Central memory CD4-positive, alpha-beta T cell (primary cell): Measurements from ENCODE around the gene FBXL5.

Experiments used
- DNase-seq: peaks from one replicate; pipeline ENCODE4 v3.0.0; 2022

The FBXL5 gene

DNA sequence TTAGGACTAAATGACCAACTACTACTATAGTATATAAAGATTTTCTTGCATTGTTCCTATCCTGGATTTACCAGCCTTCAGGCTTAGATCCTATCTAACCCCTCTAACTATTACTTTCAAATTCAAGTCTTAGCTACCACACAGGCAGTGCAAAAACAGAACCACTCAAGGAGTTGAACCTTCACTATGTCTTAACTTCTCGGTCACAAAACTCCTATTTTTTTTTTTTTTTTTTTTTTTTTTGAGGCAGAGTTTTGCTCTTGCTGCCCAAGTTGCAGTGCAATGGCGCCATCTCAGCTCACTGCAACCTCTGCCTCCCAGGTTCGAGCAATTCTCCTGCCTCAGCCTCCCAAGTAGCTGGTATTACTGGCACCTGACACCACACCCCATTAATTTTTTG is 20.2 kb upstream of the FBXL5 start:
- no peak for DNase-seq

DNA sequence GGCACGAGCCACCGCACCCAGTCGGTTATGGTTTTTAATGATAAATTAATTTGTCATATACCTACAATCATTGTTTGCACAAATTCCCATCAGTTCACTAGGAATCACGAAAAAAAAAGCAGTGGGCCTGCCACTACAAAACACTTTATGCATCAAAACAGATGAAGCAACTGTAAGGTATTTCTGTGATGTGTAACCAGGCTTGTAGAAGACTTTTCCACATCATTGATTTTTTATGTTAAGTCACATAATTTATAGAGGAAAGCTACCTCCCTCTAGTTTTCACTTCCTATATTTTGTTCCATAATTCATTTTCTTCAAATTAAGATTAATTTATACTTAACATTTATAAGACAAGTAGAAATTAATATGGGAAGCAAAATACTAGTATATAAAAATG is 19.8 kb upstream of the FBXL5 start:
- no peak for DNase-seq

DNA sequence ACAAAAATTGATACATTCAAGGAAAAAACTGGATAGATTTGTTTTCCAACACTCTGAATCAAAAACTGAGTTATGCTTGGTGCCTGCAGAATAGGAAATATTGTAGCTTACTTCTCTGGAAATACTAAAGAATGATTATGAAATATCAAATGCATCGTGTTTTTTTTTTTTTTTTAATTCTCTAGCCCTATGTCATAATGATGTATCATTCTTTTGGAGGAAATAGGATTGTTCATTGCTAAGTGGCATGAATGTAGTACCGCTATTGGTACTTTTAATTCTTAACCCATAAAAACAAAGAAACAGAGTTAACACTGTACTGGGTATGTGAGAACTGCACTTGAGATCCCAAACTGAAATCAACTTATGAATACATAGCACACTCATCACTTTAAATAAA is 18.9 kb upstream of the FBXL5 start:
- no peak for DNase-seq

- DNase-seq: no peak
Observed at GRCh38 chr4:15673337-15673736, 18.2 kb upstream of the FBXL5 start.

DNA sequence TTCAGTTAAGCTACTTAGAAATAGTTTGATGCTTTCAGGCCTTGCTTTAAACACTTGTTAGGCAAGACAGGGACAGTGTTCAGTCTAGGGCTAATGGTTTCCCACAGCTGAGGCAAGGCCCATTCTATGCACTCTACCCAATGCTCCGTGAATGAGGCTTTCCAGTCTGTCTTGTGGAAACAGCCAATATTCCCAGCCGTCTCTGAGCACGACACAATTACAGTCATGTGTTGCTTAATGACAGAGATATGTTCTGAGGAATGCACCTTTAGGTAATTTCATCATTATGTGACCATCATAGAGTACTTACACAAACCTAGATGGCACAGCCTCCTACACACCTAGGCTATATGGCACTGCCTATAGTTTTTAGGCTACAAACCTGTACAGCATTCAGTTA is 16.9 kb upstream of the FBXL5 start:
- DNase-seq: no peak

- no peak for DNase-seq
Observed at GRCh38 chr4:15670576-15670975, 15.4 kb upstream of the FBXL5 start.

GRCh38 chr4:15668566-15669435 is 13.6 kb upstream of the FBXL5 start:
- no peak for DNase-seq

DNA sequence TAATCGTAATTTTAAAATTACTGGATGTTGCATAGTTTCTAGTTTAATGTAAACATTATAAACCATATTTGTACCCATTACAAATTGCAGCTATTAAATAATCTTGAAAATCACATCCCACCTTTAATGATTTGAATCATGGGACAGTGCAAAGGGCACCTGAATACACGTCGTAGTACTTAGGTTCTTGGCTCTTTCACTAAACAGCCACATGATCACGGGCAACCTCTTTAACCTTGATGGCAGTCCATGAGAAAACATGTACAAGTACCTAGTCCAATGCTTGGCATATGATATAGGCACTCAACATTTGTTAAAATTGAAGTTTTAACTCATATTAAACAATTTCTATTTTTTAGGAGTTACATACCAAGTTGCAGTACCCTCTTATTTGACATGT is 11.8 kb upstream of the FBXL5 start:
- DNase-seq: no peak

DNA sequence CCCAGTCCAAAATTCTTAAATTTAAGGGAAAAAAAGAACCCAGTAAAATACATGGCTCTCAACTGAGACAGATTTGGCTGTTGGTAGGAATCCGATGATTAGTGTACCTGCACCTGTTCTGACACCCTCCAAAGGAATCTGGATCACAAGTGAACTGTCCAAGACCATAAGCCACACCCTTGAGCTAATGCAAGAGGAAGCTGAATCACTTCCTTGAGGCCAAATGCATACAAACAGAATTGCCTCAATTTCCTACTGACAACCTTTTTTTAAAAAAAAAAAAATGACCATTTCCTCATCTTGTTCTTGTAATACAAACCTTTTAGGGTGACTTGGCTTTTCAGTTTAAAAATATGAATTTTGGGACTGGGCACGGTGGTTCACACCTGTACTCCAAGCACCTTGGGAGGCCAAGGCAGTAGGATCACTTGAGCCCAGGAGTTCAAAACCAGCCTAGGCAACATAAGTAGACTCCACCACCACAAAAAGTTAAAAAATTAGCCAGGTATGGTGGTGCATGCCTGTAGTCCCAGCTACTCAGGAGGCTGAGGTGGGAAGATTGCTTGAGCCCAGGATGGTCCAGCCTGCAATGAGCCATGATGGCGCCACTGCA is 10.7 kb upstream of the FBXL5 start:
- no peak for DNase-seq

- DNase-seq: no peak
Observed at GRCh38 chr4:15659768-15660570, 4.8 kb upstream of the FBXL5 start.

DNA sequence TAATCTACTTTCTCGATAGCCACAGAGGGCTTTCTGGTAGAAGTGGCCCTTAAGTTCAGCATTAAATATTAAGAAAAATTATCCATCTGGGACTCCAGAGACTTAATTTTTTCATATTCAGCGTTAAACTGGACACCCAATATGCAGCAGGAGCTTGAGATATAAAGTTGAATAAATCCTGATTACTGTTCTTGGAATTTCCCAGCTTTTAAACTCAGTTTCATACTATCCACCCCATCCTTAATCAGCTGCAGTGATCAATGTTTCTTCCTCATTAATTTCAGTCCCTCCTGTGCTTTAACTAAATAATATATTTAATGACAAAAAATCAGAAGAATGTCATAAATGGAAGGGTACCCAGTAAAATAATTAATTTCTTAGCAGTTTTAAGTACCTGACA is 3.6 kb upstream of the FBXL5 start:
- DNase-seq: no peak

- no peak for DNase-seq
Observed at GRCh38 chr4:15658136-15658770, 3.1 kb upstream of the FBXL5 start.

DNA sequence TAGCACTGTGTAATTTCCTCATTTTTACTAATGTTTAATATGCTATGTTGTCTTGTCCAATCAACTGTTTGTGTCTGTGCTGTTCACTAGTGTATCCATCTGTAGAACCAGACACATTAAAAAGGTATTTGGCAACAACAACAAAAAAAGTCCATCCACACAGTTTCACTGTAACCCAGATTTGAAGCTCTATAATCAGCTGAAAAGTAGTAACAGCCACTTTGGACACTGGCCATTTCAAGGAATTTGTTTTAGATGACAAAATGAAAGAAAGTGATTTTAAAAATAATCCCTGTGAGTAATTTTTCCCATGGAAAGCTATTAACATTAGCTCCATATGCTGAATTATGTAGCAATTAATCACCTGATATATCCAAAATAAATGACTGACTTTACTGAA is 2.2 kb upstream of the FBXL5 start:
- no peak for DNase-seq

GRCh38 chr4:15656038-15656470 is 897 bp upstream of the FBXL5 start:
- DNase-seq: no peak

GRCh38 chr4:15654593-15655222 is 449 bp downstream of the FBXL5 start:
- no peak for DNase-seq

GRCh38 chr4:15653864-15654592 is 1.1 kb downstream of the FBXL5 start:
- DNase-seq: no peak

GRCh38 chr4:15653420-15653819 is 1.7 kb downstream of the FBXL5 start:
- DNase-seq: no peak

- DNase-seq: no peak
Observed at GRCh38 chr4:15652841-15653240, 2.3 kb downstream of the FBXL5 start.

- DNase-seq: no peak
Observed at GRCh38 chr4:15652191-15652590, 3.0 kb downstream of the FBXL5 start.

DNA sequence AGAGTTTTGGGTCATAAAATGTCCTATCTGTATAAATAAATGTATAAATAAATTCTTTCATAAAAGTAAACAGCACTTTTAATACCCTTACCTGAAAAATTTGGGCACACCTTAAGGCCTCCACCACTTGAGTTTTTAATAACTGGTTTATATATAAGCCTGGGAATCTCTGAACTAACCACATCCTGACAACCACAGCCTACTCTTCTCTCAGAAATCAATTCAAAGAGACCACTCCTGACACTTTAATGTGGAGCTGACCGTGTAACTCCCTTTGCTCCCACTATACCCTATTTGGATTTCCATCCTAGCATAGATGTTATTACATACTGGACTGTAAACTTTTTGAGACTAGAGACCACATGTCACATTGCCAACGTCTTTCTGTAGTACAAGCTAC is 3.5 kb downstream of the FBXL5 start:
- peak; percentile 22 for DNase-seq

DNA sequence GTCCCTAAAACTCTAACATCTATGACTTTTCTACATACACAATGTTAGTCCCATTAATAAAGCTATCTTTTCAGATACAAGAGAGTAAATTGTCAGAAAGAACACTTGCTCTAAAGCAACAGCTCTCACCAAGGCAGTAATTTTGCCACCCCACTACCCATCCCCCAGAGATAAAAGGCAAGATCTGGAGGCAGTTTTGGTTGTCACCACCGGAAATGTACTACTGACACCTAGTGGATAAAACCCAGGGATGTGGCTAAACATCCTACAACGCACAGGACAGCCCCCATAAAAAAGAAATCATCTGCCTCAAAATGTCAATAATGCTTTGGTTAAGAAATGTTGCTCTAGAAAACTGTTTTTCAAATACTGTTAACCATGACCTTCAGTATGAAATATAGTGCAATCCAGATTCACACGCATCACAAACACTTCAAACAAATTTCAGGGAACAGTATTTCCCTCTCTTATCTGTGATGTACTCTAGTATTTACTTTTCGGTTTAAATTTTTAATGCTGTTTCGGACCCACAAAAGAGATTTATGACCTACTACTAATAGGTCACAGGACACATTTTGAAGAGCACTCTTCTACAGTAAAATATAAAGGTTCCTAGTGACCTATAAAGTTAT is 5.1 kb downstream of the FBXL5 start:
- peak; percentile 73 for DNase-seq
